Measurements from ENCODE around the gene SMIM29. TPM values are rescaled to one million over a fixed set of nuclear protein-coding genes. Genes with fewer than 3 reads are reported as not detected.
A peak's percentile ranks its signal among the peaks of the same experiment; 100 is the strongest.

SMIM29 gene
- total RNA-seq, result 34.2 and 46.6 TPM in 2 replicates

GRCh38 chr6:34248727-34249468, at the start of gene SMIM29:
Gene SMIM29, minus strand, starts transcription at chr6:34249006. Its CDS starts 1,215 bp downstream, at chr6:34247791.
- no peak for DNase-seq (ENCODE audit: extremely low read depth, low read depth, low spot score)

- DNase-seq (ENCODE audit: extremely low read depth, low read depth, low spot score), result no peak
These were observed 46.9 kb upstream of the SMIM29 start for GRCh38 chr6:34295721-34296120.

GRCh38 chr6:34292954-34293353, 44.1 kb upstream of the SMIM29 start:
- no peak for DNase-seq (ENCODE audit: extremely low read depth, low read depth, low spot score)

- DNase-seq (ENCODE audit: extremely low read depth, low read depth, low spot score), result no peak
These were observed 40.3 kb upstream of the SMIM29 start for GRCh38 chr6:34289137-34289536.

- DNase-seq (ENCODE audit: extremely low read depth, low read depth, low spot score), result no peak
These were observed 39.8 kb upstream of the SMIM29 start for GRCh38 chr6:34288581-34288980.

GRCh38 chr6:34285448-34286164, 36.8 kb upstream of the SMIM29 start:
- DNase-seq (ENCODE audit: extremely low read depth, low read depth, low spot score), result no peak

- no peak for DNase-seq (ENCODE audit: extremely low read depth, low read depth, low spot score)
These were observed 36.0 kb upstream of the SMIM29 start for GRCh38 chr6:34284563-34285447.

- DNase-seq (ENCODE audit: extremely low read depth, low read depth, low spot score), result no peak
These were observed 33.0 kb upstream of the SMIM29 start for GRCh38 chr6:34281702-34282334.

- DNase-seq (ENCODE audit: extremely low read depth, low read depth, low spot score), result no peak
These were observed 31.4 kb upstream of the SMIM29 start for GRCh38 chr6:34280216-34280615.

- no peak for DNase-seq (ENCODE audit: extremely low read depth, low read depth, low spot score)
These were observed 30.0 kb upstream of the SMIM29 start for GRCh38 chr6:34278833-34279232.

GRCh38 chr6:34277763-34278112, 28.9 kb upstream of the SMIM29 start:
- no peak for DNase-seq (ENCODE audit: extremely low read depth, low read depth, low spot score)

- no peak for DNase-seq (ENCODE audit: extremely low read depth, low read depth, low spot score)
These were observed 28.3 kb upstream of the SMIM29 start for GRCh38 chr6:34276881-34277762.

- no peak for DNase-seq (ENCODE audit: extremely low read depth, low read depth, low spot score)
These were observed 27.4 kb upstream of the SMIM29 start for GRCh38 chr6:34276191-34276590.

GRCh38 chr6:34275128-34275804, 26.5 kb upstream of the SMIM29 start:
- DNase-seq (ENCODE audit: extremely low read depth, low read depth, low spot score), result no peak

GRCh38 chr6:34274129-34274528, 25.3 kb upstream of the SMIM29 start:
- DNase-seq (ENCODE audit: extremely low read depth, low read depth, low spot score), result no peak

GRCh38 chr6:34273242-34273805, 24.5 kb upstream of the SMIM29 start:
- DNase-seq (ENCODE audit: extremely low read depth, low read depth, low spot score), result peak; percentile 88

GRCh38 chr6:34272013-34272926, 23.5 kb upstream of the SMIM29 start:
- DNase-seq (ENCODE audit: extremely low read depth, low read depth, low spot score), result no peak

Data from glomerular endothelial cell (primary cell).